ENCODE data around the gene INPP5A. TPM values are rescaled to one million over a fixed set of nuclear protein-coding genes. Genes with fewer than 3 reads are reported as not detected.

Gene INPP5A
- total and polyA plus RNA-seq, 2 donors (not counting 1 experiment from before 2014, with no cell fraction given): 9.3 to 87.8 TPM

GRCh38 chr10:132710036-132710686 is 172.6 kb downstream of the INPP5A start:
- no peak for DNase-seq
- WGBS (ENCODE audit: insufficient coverage): 98% methylated on average over 22 of the region's 22 CpGs

More at GRCh38 chr10:132710036-132710686, 172.6 kb downstream of the INPP5A start:
- TF ChIP-seq CTCF (IDR thresholded peaks at IDR 0.05) (no peak), EZH2 (IDR thresholded peaks at IDR 0.05; ENCODE audit: borderline replicate concordance, insufficient read depth, low read depth, low read length, poor library complexity, severe bottlenecking) (no peak)
- Histone ChIP-seq H3K4me1 (ENCODE audit: control insufficient read depth in 2 of 2, insufficient read depth in 2 of 2, low read length in 2 of 2) (no peaks in the 10 kb centered on the region), H3K36me3 (replicated peaks in 1 of 2; ENCODE audit: control extremely low read depth in 1 of 2, control insufficient read depth in 1 of 2, extremely low read depth in 1 of 2, insufficient read depth in 2 of 2, low read length in 1 of 2) (peaks cover 0 to 38% of the 10 kb centered on the region in 2 experiments), H3K27ac (ENCODE audit: low read length in 2 of 2) (no peak overlapping the region), H3K79me2 (ENCODE audit: control insufficient read depth, insufficient read depth, low read length) (peaks cover 5% of the 10 kb centered on the region), H3K4me3 (ENCODE audit: control extremely low read depth in 1 of 5, extremely low read depth in 1 of 5, insufficient read depth in 1 of 5, low read depth in 2 of 5, low read length in 4 of 5) (no peak overlapping the region), H3K9me3 (ENCODE audit: control extremely low read depth in 1 of 3, control insufficient read depth in 2 of 3, insufficient read depth in 1 of 3, low read length in 2 of 3) (peaks cover 0 to 35% (median 8%) of the 10 kb centered on the region in 3 donors), H2AFZ (ENCODE audit: insufficient read depth, low read depth, low read length, poor library complexity, severe bottlenecking) (no peak overlapping the region), H4K20me1 (ENCODE audit: control insufficient read depth, insufficient read depth, low read length, poor library complexity, severe bottlenecking) (peaks cover 12% of the 10 kb centered on the region), H3K4me2 (replicated peaks; ENCODE audit: low read depth, low read length, poor library complexity, severe bottlenecking) (no peak overlapping the region), H3K27me3 (replicated peaks in 1 of 4; ENCODE audit: control extremely low read depth in 1 of 4, control insufficient read depth in 3 of 4, insufficient read depth in 4 of 4, low read length in 3 of 4) (no peaks in the 10 kb centered on the region), H3K9ac (ENCODE audit: low read length) (no peak overlapping the region)
- CTCF ChIA-PET: no interaction called here
- H3K27ac Mint-ChIP-seq: no peak overlapping the region
- intact Hi-C loops (cut with micrococcal nuclease): no loop called here
- no peak overlapping the region for H3K4me3 Mint-ChIP-seq
- peaks cover 8% of the 10 kb centered on the region for H3K9me3 Mint-ChIP-seq (ENCODE audit: insufficient read depth)
- H3K27me3 Mint-ChIP-seq: no peaks in the 10 kb centered on the region
- no peaks in the 10 kb centered on the region for H3K4me1 Mint-ChIP-seq
- POLR2A ChIA-PET: no interaction called here
- ATAC-seq (ENCODE audit: low read depth): no peak
